Ectodermal cell (in vitro differentiated cells): ENCODE measurements around the gene SETD3.

ENCODE experiments used
- H3K27ac ChIP-seq: 2 replicates; pipeline ENCODE4 v1.7.0; 2013; ENCODE audit warnings: mild to moderate bottlenecking, low read depth, low read length; ENCODE audit not compliant: insufficient read depth, poor library complexity, severe bottlenecking
- H3K27me3 ChIP-seq: 2 replicates; pipeline ENCODE4 v1.7.0; 2013; ENCODE audit warnings: mild to moderate bottlenecking, low read length; ENCODE audit not compliant: insufficient read depth, control insufficient read depth, poor library complexity, severe bottlenecking
- H3K36me3 ChIP-seq: one replicate; pipeline ENCODE4 v1.7.0; 2013; ENCODE audit warnings: low read length; ENCODE audit not compliant: control insufficient read depth, insufficient read depth
- H3K4me1 ChIP-seq: one replicate; pipeline ENCODE4 v1.7.0; 2013; ENCODE audit warnings: low read length; ENCODE audit not compliant: control insufficient read depth, insufficient read depth
- H3K4me3 ChIP-seq: 2 replicates; pipeline ENCODE4 v1.7.0; 2013; ENCODE audit warnings: low read depth, low read length, control low read depth; ENCODE audit not compliant: insufficient read depth
- H3K9me3 ChIP-seq: 2 replicates; pipeline ENCODE4 v1.7.0; 2013; ENCODE audit warnings: mild to moderate bottlenecking, low read length, moderate library complexity; ENCODE audit not compliant: control insufficient read depth
- WGBS, 2 experiments: methylation state at CpG; one replicate each; pipeline ENCODE4 v1.1.7; 2013; ENCODE audit warnings: missing lambda C conversion rate in 2 of 2; 5-methylcytosine and 5-hydroxymethylcytosine counted together

SETD3 gene

GRCh38 chr14:99423434-99423833 lies 57.2 kb downstream of the SETD3 start:
- Histone ChIP-seq H3K4me1 (peaks cover 11% of the 10 kb centered on the region), H3K9me3 (no peaks in the 10 kb centered on the region), H3K27me3 (no peaks in the 10 kb centered on the region), H3K4me3 (no peak overlapping the region), H3K27ac (no peak overlapping the region), H3K36me3 (no peaks in the 10 kb centered on the region)
- 94 to 100% methylated on average over 1 of the region's 1 CpG for WGBS, 2 experiments

DNA sequence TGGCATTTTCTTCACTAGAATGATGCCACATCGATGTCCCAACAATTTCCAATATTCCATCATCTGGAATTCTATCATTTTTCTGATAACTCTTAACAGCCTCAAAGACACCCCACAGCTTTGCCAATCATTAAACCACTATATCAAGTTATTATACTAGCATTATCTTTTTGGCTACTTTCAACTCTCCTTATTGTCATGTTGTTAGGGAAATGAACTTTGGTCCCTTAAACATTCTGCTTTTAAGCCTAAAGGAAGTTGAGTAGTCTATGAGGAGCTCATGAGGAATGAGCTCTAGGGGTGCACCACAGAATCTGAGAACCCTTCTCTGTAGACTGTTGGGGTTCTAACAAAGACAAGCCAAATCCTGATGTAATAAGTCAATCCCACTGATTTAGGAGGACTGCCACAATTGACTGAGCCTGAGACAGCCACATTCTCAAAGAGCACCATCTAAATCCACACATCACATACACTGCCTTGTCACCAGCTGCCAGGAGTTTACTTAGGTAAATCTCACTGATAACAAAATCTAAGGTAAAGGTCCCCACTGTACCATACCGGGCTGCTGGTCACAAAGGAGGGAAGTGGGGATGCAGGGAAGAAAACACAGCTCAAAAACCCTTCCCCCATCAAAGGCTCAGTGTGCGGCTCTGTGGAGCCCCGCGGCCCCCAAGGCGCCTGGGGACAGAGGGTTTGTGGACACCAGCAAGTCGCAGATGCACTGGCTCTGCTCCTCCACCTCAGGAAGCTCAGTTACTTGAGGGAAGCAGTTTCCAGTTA lies 58.2 kb downstream of the SETD3 start:
- Histone ChIP-seq H3K9me3 (no peaks in the 10 kb centered on the region), H3K27ac (no peak overlapping the region), H3K36me3 (no peaks in the 10 kb centered on the region), H3K4me1 (peaks cover 11% of the 10 kb centered on the region), H3K27me3 (no peaks in the 10 kb centered on the region), H3K4me3 (no peak overlapping the region)
- 88 to 90% methylated on average over 6 to 7 of the region's 7 CpGs for WGBS, 2 experiments

GRCh38 chr14:99420711-99421110 lies 59.9 kb downstream of the SETD3 start:
- Histone ChIP-seq H3K27ac (no peak overlapping the region), H3K4me1 (peaks cover 6% of the 10 kb centered on the region), H3K36me3 (no peaks in the 10 kb centered on the region), H3K27me3 (no peaks in the 10 kb centered on the region), H3K4me3 (no peak overlapping the region), H3K9me3 (no peaks in the 10 kb centered on the region)
- 88 to 90% methylated on average over 4 of the region's 6 CpGs for WGBS, 2 experiments

- Histone ChIP-seq H3K36me3 (no peaks in the 10 kb centered on the region), H3K27ac (no peak overlapping the region), H3K9me3 (no peaks in the 10 kb centered on the region), H3K4me1 (peaks cover 6% of the 10 kb centered on the region), H3K4me3 (no peak overlapping the region), H3K27me3 (no peaks in the 10 kb centered on the region)
- WGBS, 2 experiments = 93 to 94% methylated on average over 4 of the region's 4 CpGs
These were observed 60.8 kb downstream of the SETD3 start for GRCh38 chr14:99419905-99420304.

- Histone ChIP-seq H3K4me1 (peaks cover 11% of the 10 kb centered on the region), H3K4me3 (no peak overlapping the region), H3K36me3 (no peaks in the 10 kb centered on the region), H3K27ac (no peak overlapping the region), H3K27me3 (no peaks in the 10 kb centered on the region), H3K9me3 (no peaks in the 10 kb centered on the region)
- 88 to 95% methylated on average over 1 of the region's 1 CpG for WGBS, 2 experiments
These were observed 62.4 kb downstream of the SETD3 start for GRCh38 chr14:99418242-99418641.

DNA sequence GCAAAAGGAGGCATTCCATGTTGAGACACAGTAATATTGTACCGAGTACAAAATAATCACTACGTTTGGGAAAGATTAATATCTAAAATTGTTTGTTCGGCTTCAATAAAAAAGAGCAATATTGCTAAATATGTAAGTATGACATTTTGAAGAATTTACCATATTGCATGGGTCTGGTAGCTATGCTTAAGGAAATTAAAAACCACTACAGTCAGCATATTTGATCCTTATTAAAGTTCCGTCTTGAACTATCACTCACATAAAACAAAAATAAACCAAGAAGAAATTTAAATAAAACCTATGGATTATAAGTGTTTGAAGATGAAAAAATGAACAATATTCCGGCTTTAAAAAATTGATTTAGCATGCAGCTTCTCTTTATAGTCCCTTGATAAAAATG lies 63.8 kb downstream of the SETD3 start:
- 80 to 93% methylated on average over 2 to 4 of the region's 5 CpGs for WGBS, 2 experiments
- Histone ChIP-seq H3K27ac (no peak overlapping the region), H3K9me3 (no peaks in the 10 kb centered on the region)

GRCh38 chr14:99415496-99416281 lies 65.0 kb downstream of the SETD3 start:
- Histone ChIP-seq H3K27ac (no peak overlapping the region), H3K27me3 (no peaks in the 10 kb centered on the region), H3K4me3 (no peak overlapping the region), H3K36me3 (no peaks in the 10 kb centered on the region), H3K9me3 (no peaks in the 10 kb centered on the region), H3K4me1 (peaks cover 25% of the 10 kb centered on the region)
- 18 to 31% methylated on average over 2 of the region's 2 CpGs for WGBS, 2 experiments

More for the DNA sequence above, 63.8 kb downstream of the SETD3 start:
- Histone ChIP-seq H3K4me1 (peaks cover 24% of the 10 kb centered on the region), H3K36me3 (no peaks in the 10 kb centered on the region), H3K4me3 (no peak overlapping the region), H3K27me3 (no peaks in the 10 kb centered on the region)

DNA sequence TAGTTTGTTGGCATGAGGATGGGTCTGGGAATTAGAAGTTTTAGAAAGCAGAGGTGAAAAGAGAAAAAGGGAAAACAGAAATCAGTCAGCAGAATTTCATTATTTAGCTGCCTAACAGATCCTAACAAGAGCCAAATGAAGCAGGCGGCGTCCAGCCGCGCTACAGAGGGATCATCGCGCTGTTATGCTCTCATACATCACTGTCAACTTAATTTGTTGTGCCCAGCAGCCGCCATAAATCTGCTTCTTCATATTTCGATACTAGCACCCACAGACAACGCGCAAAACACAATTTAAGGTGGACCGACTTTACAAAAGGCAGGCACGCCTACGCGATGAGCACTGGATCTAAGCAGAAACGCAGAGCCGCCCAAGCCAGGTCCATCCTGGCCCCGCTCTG lies 66.7 kb downstream of the SETD3 start:
- Histone ChIP-seq H3K4me3 (no peak overlapping the region), H3K27ac (no peak overlapping the region), H3K4me1 (peaks cover 25% of the 10 kb centered on the region), H3K36me3 (no peaks in the 10 kb centered on the region), H3K9me3 (no peaks in the 10 kb centered on the region), H3K27me3 (no peaks in the 10 kb centered on the region)
- WGBS, 2 experiments = 89 to 91% methylated on average over 17 of the region's 17 CpGs

DNA sequence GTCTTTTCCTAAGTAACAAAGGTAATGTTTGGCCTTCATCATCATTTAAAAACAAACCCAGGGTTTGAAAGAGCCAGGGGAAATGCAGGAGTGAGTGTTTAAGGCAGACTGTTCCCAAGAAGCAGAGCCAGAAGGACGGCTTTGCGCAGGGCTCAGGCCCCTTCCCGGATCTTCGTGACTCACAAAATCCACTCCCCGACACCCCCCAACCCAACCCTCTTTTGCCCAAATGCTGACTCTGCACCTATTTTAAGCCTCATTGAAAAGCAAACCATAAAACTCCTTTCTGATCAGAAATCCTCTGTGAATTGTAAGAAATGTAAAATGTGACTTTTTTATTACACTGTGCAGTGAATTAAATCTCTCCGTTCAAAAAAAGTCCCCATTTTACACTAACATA lies 67.5 kb downstream of the SETD3 start:
- WGBS, 2 experiments = 61 to 62% methylated on average over 6 of the region's 6 CpGs
- Histone ChIP-seq H3K4me3 (no peak overlapping the region), H3K36me3 (no peaks in the 10 kb centered on the region), H3K27ac (peak overlapping the region; percentile 65), H3K4me1 (peaks cover 25% of the 10 kb centered on the region), H3K27me3 (no peaks in the 10 kb centered on the region), H3K9me3 (no peaks in the 10 kb centered on the region)
